Keratinocyte (primary cell): ENCODE data around the gene KCNJ9.

ENCODE experiments used
- EZH2 ChIP-seq: IDR thresholded peaks from one replicate; pipeline ENCODE4 v1.6.1; 2012; ENCODE audit warnings: inconsistent platforms, mild to moderate bottlenecking, low read length, moderate library complexity
- TF ChIP-seq, protein P1 (sequence below), 3 experiments: IDR thresholded peaks in 1 of 3; conservative IDR thresholded peaks in 1 of 3; optimal IDR thresholded peaks in 1 of 3; 2 replicates in 2 of 3; 3 replicates in 1 of 3; pipeline versions ENCODE3 to v1.5.1; 2011; ENCODE audit warnings: low read length in 3 of 3, mild to moderate bottlenecking in 3 of 3, moderate library complexity in 2 of 3, control low read depth in 1 of 3, inconsistent platforms in 1 of 3; ENCODE audit not compliant: insufficient read depth in 2 of 3; ENCODE audit errors: extremely low read depth in 1 of 3

DNA sequence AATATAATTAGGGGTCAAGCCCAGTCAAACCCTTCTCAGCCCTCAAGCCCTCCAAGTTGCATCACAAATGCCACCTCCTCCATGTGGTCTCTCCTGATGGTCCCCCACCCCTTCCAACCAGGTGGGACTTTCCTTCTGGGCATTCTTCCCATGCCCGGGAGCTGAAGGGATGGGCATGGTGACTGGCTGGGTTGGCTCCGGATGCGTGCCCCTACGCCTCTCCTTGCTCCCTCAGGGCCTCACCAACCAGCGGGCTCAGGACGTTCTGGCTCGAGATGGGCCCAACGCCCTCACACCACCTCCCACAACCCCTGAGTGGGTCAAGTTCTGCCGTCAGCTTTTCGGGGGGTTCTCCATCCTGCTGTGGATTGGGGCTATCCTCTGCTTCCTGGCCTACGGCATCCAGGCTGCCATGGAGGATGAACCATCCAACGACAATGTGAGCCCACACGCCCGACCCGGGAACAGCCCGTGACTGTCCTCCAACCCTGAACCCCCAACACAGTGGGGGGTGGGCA is 41.7 kb downstream of the KCNJ9 start:
- TF ChIP-seq EZH2 = no peak
- TF ChIP-seq, protein P1, sequence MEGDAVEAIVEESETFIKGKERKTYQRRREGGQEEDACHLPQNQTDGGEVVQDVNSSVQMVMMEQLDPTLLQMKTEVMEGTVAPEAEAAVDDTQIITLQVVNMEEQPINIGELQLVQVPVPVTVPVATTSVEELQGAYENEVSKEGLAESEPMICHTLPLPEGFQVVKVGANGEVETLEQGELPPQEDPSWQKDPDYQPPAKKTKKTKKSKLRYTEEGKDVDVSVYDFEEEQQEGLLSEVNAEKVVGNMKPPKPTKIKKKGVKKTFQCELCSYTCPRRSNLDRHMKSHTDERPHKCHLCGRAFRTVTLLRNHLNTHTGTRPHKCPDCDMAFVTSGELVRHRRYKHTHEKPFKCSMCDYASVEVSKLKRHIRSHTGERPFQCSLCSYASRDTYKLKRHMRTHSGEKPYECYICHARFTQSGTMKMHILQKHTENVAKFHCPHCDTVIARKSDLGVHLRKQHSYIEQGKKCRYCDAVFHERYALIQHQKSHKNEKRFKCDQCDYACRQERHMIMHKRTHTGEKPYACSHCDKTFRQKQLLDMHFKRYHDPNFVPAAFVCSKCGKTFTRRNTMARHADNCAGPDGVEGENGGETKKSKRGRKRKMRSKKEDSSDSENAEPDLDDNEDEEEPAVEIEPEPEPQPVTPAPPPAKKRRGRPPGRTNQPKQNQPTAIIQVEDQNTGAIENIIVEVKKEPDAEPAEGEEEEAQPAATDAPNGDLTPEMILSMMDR (optimal IDR thresholded peaks at IDR 0.05 in 1 of 3, IDR thresholded peaks at IDR 0.05 in 1 of 3, conservative IDR thresholded peaks at IDR 0.05 in 1 of 3; ENCODE audit: extremely low read depth in 1 of 3, insufficient read depth in 2 of 3, low read length in 3 of 3) = no peak
